ENCODE measurements around the gene TBC1D14.

TBC1D14 gene

GRCh38 chr4:7049739-7050138 is 140.1 kb downstream of the TBC1D14 start:
- DNase-seq (ENCODE audit: insufficient read length, low spot score) (no peak), FAIRE-seq (no peak)
- TF ChIP-seq, protein P1, sequence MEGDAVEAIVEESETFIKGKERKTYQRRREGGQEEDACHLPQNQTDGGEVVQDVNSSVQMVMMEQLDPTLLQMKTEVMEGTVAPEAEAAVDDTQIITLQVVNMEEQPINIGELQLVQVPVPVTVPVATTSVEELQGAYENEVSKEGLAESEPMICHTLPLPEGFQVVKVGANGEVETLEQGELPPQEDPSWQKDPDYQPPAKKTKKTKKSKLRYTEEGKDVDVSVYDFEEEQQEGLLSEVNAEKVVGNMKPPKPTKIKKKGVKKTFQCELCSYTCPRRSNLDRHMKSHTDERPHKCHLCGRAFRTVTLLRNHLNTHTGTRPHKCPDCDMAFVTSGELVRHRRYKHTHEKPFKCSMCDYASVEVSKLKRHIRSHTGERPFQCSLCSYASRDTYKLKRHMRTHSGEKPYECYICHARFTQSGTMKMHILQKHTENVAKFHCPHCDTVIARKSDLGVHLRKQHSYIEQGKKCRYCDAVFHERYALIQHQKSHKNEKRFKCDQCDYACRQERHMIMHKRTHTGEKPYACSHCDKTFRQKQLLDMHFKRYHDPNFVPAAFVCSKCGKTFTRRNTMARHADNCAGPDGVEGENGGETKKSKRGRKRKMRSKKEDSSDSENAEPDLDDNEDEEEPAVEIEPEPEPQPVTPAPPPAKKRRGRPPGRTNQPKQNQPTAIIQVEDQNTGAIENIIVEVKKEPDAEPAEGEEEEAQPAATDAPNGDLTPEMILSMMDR (IDR thresholded peaks at IDR 0.05; ENCODE audit: insufficient read depth, missing control alignments): no peak

- DNase-seq (ENCODE audit: insufficient read length, low spot score): no peak
- FAIRE-seq: no peak
Observed at GRCh38 chr4:7050481-7051143, 141.0 kb downstream of the TBC1D14 start.

DNA sequence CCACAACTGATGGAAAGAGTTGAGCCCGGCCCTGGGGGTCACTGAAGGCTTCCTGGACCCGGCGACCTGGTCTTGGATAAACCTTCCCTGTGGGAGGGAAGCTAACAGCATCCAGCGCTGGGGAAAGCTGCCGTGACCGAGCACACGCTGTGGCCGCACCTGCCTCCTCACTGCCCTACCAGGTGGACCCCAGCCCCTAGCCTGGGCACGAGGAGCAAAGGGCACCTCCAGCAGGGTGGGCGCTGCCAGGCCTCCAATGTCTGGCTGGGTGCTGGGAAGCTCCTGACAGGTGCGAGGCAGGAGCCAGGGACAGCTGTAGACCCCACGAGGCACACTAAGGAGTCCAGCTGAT is 141.5 kb downstream of the TBC1D14 start:
- DNase-seq (ENCODE audit: insufficient read length, low spot score) (no peak), FAIRE-seq (no peak)
- TF ChIP-seq, protein P1 (IDR thresholded peaks at IDR 0.05; ENCODE audit: insufficient read depth, missing control alignments): no peak

More at GRCh38 chr4:7050481-7051143, 141.0 kb downstream of the TBC1D14 start:
- TF ChIP-seq, protein P1 (IDR thresholded peaks at IDR 0.05; ENCODE audit: insufficient read depth, missing control alignments): no peak

GRCh38 chr4:7051905-7052304 is 142.3 kb downstream of the TBC1D14 start:
- no peak for DNase-seq (ENCODE audit: insufficient read length, low spot score)
- TF ChIP-seq, protein P1 (IDR thresholded peaks at IDR 0.05; ENCODE audit: insufficient read depth, missing control alignments): no peak
- FAIRE-seq: no peak

- TF ChIP-seq, protein P1 (IDR thresholded peaks at IDR 0.05; ENCODE audit: insufficient read depth, missing control alignments): no peak
- DNase-seq (ENCODE audit: insufficient read length, low spot score) (no peak), FAIRE-seq (no peak)
Observed at GRCh38 chr4:7052313-7052712, 142.7 kb downstream of the TBC1D14 start.

GRCh38 chr4:7052923-7053715 is 143.5 kb downstream of the TBC1D14 start:
- DNase-seq (ENCODE audit: insufficient read length, low spot score) (no peak), FAIRE-seq (no peak)
- TF ChIP-seq, protein P1 (IDR thresholded peaks at IDR 0.05; ENCODE audit: insufficient read depth, missing control alignments): no peak
